ENCODE results near the gene COL21A1. TPM values are rescaled to one million over a fixed set of nuclear protein-coding genes. Genes with fewer than 3 reads are reported as not detected.

The COL21A1 gene
- total and polyA plus RNA-seq, 2 of the 4 experiments (the other 2 are of a cell fraction), result 0.05 TPM; not detected in 1

DNA sequence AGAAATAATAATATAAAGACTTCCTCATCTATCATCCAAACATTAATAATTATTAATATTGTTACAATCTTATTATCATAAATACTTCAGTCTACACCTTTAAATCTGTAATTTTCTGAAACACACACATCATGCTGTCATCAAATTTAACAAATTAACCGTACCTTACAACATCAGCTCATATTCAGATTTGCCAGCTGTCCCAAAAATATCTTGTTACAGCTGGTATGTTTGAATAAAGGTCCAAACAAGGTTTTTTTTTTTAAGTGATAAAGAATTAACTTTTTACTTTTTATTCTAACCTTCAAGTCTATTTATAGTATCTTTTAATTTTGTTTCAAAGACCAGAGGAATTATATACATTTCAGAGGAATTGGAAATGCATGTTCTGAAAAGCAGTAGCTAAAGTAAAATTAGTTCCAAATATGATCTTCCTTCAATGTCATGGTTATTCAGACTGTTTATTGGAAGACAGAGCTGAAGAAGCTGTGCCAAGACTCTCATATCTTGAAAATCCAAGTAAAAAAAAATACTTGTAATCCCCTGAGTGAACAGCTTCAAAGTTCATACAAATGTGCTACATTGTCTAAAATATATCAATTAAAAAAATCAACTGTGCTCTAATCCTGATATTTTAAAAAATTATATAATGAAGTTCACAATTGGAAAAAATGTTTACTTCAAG lies 210.3 kb downstream of the COL21A1 start:
- Histone ChIP-seq H3K4me1 (ENCODE audit: control insufficient read depth, insufficient read depth, low read length) (peaks cover 2% of the 10 kb centered on the region; the same call in 1 of the 2 replicates), H3K27me3 (ENCODE audit: control insufficient read depth, insufficient read depth, low read length) (peaks cover 1% of the 10 kb centered on the region; the same call in 1 of the 2 replicates), H3K9me3 (ENCODE audit: control insufficient read depth, insufficient read depth, low read length) (no peaks in the 10 kb centered on the region; the same call in 1 of the 2 replicates), H3K4me3 (ENCODE audit: insufficient read depth, low read depth, low read length) (no peak overlapping the region), H3K27ac (ENCODE audit: insufficient read depth, low read length) (no peak overlapping the region), H4K5ac (ENCODE audit: low read depth, low read length) (no peak overlapping the region), H3K18ac (ENCODE audit: low read depth, low read length) (no peak overlapping the region), H4K91ac (ENCODE audit: insufficient read depth, low read depth, low read length) (no peak overlapping the region), H3K79me1 (ENCODE audit: low read depth in 1 of 2, low read length in 2 of 2) (no peaks in the 10 kb centered on the region), H2AK9ac (replicated peaks; ENCODE audit: low read depth, low read length, poor library complexity) (no peak overlapping the region), H3K9ac (ENCODE audit: low read depth, low read length) (no peak overlapping the region), H3K4me2 (ENCODE audit: low read depth, low read length) (no peak overlapping the region), H2BK20ac (ENCODE audit: low read depth, low read length) (no peak overlapping the region), H2BK15ac (ENCODE audit: low read depth, low read length) (no peak overlapping the region), H2BK5ac (ENCODE audit: low read depth, low read length, poor library complexity, severe bottlenecking) (no peak overlapping the region), H3K36me3 (ENCODE audit: control insufficient read depth, insufficient read depth, low read length) (no peaks in the 10 kb centered on the region), H3K56ac (ENCODE audit: extremely low read depth, insufficient read depth, low read length) (no peak overlapping the region), H2BK120ac (ENCODE audit: low read depth, low read length) (no peak overlapping the region), H2AFZ (replicated peaks; ENCODE audit: low read length, poor library complexity) (no peak overlapping the region), H3K14ac (replicated peaks; ENCODE audit: low read depth, low read length) (no peak overlapping the region), H3K23ac (ENCODE audit: low read depth, low read length) (no peak overlapping the region), H2AK5ac (ENCODE audit: low read depth, low read length) (no peak overlapping the region), H3K4ac (ENCODE audit: low read depth, low read length) (no peak overlapping the region), H4K20me1 (ENCODE audit: insufficient read depth, low read length) (no peaks in the 10 kb centered on the region), H4K8ac (ENCODE audit: low read depth in 2 of 2, low read length in 2 of 2) (no peak overlapping the region), H3K9me1 (ENCODE audit: insufficient read depth, low read length) (no peaks in the 10 kb centered on the region)
- POLR2A ChIA-PET (ENCODE audit: unreplicated experiment), result no interaction called here
- intact Hi-C loops (cut with micrococcal nuclease) (no loop called here), in situ Hi-C loops (cut with MboI; ENCODE audit: low sequenced_read_pairs) (no loop called here), dilution Hi-C loops (cut with HindIII; ENCODE audit: low sequenced_read_pairs, unreplicated experiment) (no loop called here)
- WGBS, 2 experiments (ENCODE audit: extremely low coverage in 2 of 2, insufficient read length in 1 of 2), result no CpG with 5 or more reads among the region's 1 CpG
- ATAC-seq (ENCODE audit: low read depth) (no peak), DNase-seq (no peak)
- CTCF ChIA-PET, result interaction anchor here (1.0 kb wide), 1 partner anchor 248 kb away, joined by 4 read pairs; no protein-coding TSS in a partner anchor
- no TSS peak for BruUV-seq (replicated peaks)
- no peak for TF ChIP-seq RAD21 (IDR thresholded peaks at IDR 0.05; ENCODE audit: low read length)
- TF ChIP-seq RCOR1 (IDR thresholded peaks at IDR 0.05; ENCODE audit: insufficient replicate concordance, low read length), result no peak
- no peak for TF ChIP-seq RFX5 (IDR thresholded peaks at IDR 0.05; ENCODE audit: low read depth, low read length)
- TF ChIP-seq ELK1 (IDR thresholded peaks at IDR 0.05; ENCODE audit: borderline replicate concordance, low read depth, low read length), result no peak
- no peak for TF ChIP-seq NFE2L2 (IDR thresholded peaks at IDR 0.05; ENCODE audit: low read depth, low read length)
- no peak for TF ChIP-seq MAZ (IDR thresholded peaks at IDR 0.05; ENCODE audit: borderline replicate concordance, low read depth, low read length)
- TF ChIP-seq, protein P1, sequence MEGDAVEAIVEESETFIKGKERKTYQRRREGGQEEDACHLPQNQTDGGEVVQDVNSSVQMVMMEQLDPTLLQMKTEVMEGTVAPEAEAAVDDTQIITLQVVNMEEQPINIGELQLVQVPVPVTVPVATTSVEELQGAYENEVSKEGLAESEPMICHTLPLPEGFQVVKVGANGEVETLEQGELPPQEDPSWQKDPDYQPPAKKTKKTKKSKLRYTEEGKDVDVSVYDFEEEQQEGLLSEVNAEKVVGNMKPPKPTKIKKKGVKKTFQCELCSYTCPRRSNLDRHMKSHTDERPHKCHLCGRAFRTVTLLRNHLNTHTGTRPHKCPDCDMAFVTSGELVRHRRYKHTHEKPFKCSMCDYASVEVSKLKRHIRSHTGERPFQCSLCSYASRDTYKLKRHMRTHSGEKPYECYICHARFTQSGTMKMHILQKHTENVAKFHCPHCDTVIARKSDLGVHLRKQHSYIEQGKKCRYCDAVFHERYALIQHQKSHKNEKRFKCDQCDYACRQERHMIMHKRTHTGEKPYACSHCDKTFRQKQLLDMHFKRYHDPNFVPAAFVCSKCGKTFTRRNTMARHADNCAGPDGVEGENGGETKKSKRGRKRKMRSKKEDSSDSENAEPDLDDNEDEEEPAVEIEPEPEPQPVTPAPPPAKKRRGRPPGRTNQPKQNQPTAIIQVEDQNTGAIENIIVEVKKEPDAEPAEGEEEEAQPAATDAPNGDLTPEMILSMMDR (conservative IDR thresholded peaks at IDR 0.05; ENCODE audit: low read depth, low read length), result no peak
- no peak for TF ChIP-seq FOS (IDR thresholded peaks at IDR 0.05; ENCODE audit: low read depth, low read length)
- TF ChIP-seq POLR2A (IDR thresholded peaks at IDR 0.05; ENCODE audit: low read depth, low read length), result no peak
- TF ChIP-seq, protein P2, sequence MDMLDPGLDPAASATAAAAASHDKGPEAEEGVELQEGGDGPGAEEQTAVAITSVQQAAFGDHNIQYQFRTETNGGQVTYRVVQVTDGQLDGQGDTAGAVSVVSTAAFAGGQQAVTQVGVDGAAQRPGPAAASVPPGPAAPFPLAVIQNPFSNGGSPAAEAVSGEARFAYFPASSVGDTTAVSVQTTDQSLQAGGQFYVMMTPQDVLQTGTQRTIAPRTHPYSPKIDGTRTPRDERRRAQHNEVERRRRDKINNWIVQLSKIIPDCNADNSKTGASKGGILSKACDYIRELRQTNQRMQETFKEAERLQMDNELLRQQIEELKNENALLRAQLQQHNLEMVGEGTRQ (IDR thresholded peaks at IDR 0.05; ENCODE audit: low read depth, low read length), result no peak
- no peak for TF ChIP-seq SMC3 (IDR thresholded peaks at IDR 0.05; ENCODE audit: low read depth, low read length)
- no peak for TF ChIP-seq CHD1 (IDR thresholded peaks at IDR 0.05; ENCODE audit: low read depth, low read length)
- no peak for TF ChIP-seq CEBPB (IDR thresholded peaks at IDR 0.05; ENCODE audit: low read depth, low read length)
- no peak for TF ChIP-seq MXI1 (IDR thresholded peaks at IDR 0.05; ENCODE audit: borderline replicate concordance, low read depth, low read length)
- TF ChIP-seq BHLHE40 (IDR thresholded peaks at IDR 0.05; ENCODE audit: low read depth, low read length), result no peak
- no peak for TF ChIP-seq MAFK (IDR thresholded peaks at IDR 0.05; ENCODE audit: low read depth, low read length)

Measured in IMR-90 (cell line).